Mesodermal cell (in vitro differentiated cells): ENCODE results near the gene XK.

Experiments
- H3K27ac ChIP-seq: 2 replicates; pipeline ENCODE4 v1.7.0; 2013; ENCODE audit warnings: mild to moderate bottlenecking, low read depth, low read length, moderate library complexity; ENCODE audit not compliant: severe bottlenecking
- H3K36me3 ChIP-seq: 2 replicates; pipeline ENCODE4 v1.7.1; 2013; ENCODE audit warnings: mild to moderate bottlenecking, low read length, moderate library complexity; ENCODE audit not compliant: control insufficient read depth, insufficient read depth
- H3K4me1 ChIP-seq: one replicate; pipeline ENCODE4 v1.7.1; 2013; ENCODE audit warnings: mild to moderate bottlenecking, low read length; ENCODE audit not compliant: insufficient read depth, control insufficient read depth, poor library complexity, severe bottlenecking
- H3K4me3 ChIP-seq: 2 replicates; pipeline ENCODE4 v1.7.0; 2013; ENCODE audit warnings: low read length, control low read depth, mild to moderate bottlenecking; ENCODE audit not compliant: insufficient read depth, poor library complexity, severe bottlenecking; ENCODE audit errors: extremely low read depth
- H3K9me3 ChIP-seq: 2 replicates; pipeline ENCODE4 v1.7.1; 2013; ENCODE audit warnings: mild to moderate bottlenecking, low read length, moderate library complexity; ENCODE audit not compliant: control insufficient read depth
- WGBS, 2 experiments: methylation state at CpG; one replicate each; pipeline ENCODE4 v1.1.5; 2013; ENCODE audit warnings: missing lambda C conversion rate in 2 of 2; ENCODE audit not compliant: insufficient coverage in 2 of 2; 5-methylcytosine and 5-hydroxymethylcytosine counted together

XK gene

GRCh38 chrX:37716602-37717001 is 31.0 kb downstream of the XK start:
- no peaks in the 10 kb centered on the region for H3K4me1 ChIP-seq
- no peak overlapping the region for H3K27ac ChIP-seq
- no peaks in the 10 kb centered on the region for H3K9me3 ChIP-seq
- no peak overlapping the region for H3K4me3 ChIP-seq
- no peaks in the 10 kb centered on the region for H3K36me3 ChIP-seq

- no peaks in the 10 kb centered on the region for H3K4me1 ChIP-seq
- H3K9me3 ChIP-seq, result no peaks in the 10 kb centered on the region
- WGBS, 2 experiments, result no CpG with 5 or more reads among the region's 1 CpG
- H3K36me3 ChIP-seq, result no peaks in the 10 kb centered on the region
- no peak overlapping the region for H3K4me3 ChIP-seq
- H3K27ac ChIP-seq, result no peak overlapping the region
Measured at GRCh38 chrX:37717708-37718107, 32.1 kb downstream of the XK start.

DNA sequence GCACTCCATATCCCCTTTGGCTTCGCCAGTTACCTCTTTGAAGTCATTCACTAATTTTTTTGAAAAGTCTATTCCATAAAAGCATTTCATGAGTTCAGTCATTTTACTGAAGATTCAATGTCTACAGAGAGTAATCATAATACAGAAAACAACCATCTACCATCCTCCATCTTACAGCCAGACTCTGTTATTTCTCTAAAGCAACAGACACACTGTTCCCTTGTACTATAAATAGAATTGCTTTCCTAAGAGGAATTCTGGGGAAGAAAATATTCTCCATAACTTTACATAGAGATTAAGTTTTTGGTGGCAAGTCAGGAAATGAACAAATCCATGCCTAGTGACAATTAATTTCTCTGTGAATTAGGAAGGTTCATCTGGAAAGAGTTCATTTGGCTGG is 37.0 kb downstream of the XK start:
- Histone ChIP-seq H3K4me3 (no peak overlapping the region), H3K36me3 (no peaks in the 10 kb centered on the region), H3K9me3 (no peaks in the 10 kb centered on the region), H3K27ac (no peak overlapping the region), H3K4me1 (no peaks in the 10 kb centered on the region)
- no CpG with 5 or more reads among the region's 1 CpG for WGBS, 2 experiments

GRCh38 chrX:37726346-37726745 is 40.8 kb downstream of the XK start:
- Histone ChIP-seq H3K27ac (no peak overlapping the region), H3K36me3 (no peaks in the 10 kb centered on the region), H3K9me3 (no peaks in the 10 kb centered on the region), H3K4me3 (no peak overlapping the region), H3K4me1 (no peaks in the 10 kb centered on the region)
- WGBS, 2 experiments, result 80% methylated on average over 1 of the region's 3 CpGs; no CpG with 5 or more reads in 1 of the 2 experiments

DNA sequence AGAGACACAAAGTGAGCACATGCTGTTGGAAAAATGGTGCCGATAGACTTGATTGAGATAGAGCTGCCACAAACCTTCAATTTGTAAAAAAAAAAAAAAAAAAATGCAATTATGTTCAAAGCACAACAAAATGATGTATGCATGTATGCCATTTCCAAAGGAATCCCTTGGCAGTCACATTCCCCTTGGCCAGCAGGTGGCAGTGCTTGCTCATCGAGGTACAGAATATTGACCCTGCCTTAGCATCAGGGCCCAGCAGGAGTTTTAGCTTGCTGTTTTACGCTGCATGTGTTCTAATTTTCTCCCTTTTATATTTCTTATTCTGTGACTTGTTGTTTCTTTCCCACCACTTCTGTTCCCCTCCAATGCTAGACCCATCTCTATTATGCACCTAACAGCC is 59.8 kb downstream of the XK start:
- Histone ChIP-seq H3K27ac (no peak overlapping the region), H3K36me3 (no peaks in the 10 kb centered on the region), H3K9me3 (no peaks in the 10 kb centered on the region), H3K4me3 (no peak overlapping the region), H3K4me1 (peaks cover 7% of the 10 kb centered on the region)
- WGBS, 2 experiments, result 0 to 80% methylated on average over 1 of the region's 3 CpGs

DNA sequence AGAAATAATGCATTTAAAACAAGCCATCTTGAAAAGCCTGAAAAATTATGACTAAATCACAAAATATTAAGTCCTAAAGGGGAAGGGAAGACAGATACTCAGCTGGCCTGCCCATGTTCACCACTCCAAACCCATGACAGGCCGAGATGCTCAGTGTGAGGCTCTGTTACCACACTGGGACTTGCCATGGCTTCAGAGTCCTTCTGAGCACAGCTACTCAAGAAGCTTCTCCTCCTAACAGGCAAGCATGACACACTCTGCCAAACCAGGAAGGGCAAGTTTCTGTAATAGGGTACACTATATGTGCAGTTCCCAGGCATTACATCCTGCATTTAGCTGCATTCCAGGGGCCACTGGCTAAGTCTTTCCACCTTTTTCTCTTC is 60.2 kb downstream of the XK start:
- Histone ChIP-seq H3K4me1 (peaks cover 7% of the 10 kb centered on the region), H3K9me3 (no peaks in the 10 kb centered on the region), H3K4me3 (no peak overlapping the region), H3K36me3 (no peaks in the 10 kb centered on the region), H3K27ac (no peak overlapping the region)
- WGBS, 2 experiments, result no CpG with 5 or more reads among the region's 1 CpG

DNA sequence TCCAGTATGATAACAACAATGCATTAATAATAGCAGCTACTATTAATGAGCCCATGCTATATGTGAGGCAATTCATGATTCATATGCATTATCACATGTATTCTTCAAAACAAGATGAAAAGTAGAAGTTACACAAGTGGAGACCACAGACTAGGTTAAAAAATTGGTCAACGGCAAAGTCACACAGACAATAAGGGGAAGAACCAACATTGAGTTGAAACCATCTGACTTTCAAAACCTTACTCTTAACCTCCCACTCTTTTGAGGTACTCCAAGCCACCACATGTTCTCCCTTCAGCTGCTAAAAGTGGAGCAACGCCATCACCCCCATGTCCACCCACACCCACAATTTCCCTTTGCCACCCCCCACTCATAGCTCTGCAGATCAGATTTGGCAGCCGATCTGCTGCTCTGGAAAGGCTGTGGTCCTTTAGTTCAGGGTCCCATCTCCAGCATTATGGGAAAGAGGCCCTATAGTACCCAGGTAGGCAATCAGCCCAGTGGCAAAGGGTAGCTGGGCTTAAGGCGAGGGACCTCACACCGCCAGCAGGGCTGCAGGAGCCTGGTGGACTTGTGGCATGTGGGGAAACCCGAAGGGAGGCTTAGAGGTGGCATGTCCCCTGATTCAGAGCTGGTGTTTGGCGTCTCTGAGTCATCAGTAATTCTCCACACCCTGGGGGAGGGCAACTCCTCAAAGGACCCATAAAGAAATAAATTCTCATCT is 60.8 kb downstream of the XK start:
- no peak overlapping the region for H3K27ac ChIP-seq
- peaks cover 7% of the 10 kb centered on the region for H3K4me1 ChIP-seq
- no peaks in the 10 kb centered on the region for H3K9me3 ChIP-seq
- 100% methylated on average over 2 of the region's 7 CpGs; no CpG with 5 or more reads in 1 of the 2 experiments for WGBS, 2 experiments
- H3K36me3 ChIP-seq, result no peaks in the 10 kb centered on the region
- no peak overlapping the region for H3K4me3 ChIP-seq

DNA sequence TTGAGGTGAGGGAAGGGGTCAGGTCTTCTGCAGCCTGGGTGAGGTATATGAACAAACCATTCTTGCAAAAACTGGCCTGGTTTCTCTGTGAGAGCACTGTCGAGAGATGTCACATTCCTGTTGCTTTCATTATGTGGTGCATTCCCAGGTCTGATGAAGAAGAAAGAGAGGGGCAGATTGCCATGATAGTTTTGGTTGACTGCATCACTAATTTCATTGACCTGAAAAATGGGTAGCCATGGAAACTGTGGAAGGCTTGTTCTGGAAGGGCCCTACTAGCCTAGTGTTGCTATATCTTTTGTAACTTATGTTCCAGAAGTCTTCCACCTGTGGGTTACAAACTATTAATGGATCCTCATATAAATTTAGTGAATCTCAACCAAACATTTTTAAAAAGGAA is 61.4 kb downstream of the XK start:
- Histone ChIP-seq H3K4me1 (peaks cover 7% of the 10 kb centered on the region), H3K36me3 (no peaks in the 10 kb centered on the region), H3K9me3 (no peaks in the 10 kb centered on the region), H3K27ac (no peak overlapping the region), H3K4me3 (no peak overlapping the region)
- WGBS, 2 experiments, result 80% methylated on average over 1 of the region's 1 CpG; no CpG with 5 or more reads in 1 of the 2 experiments

DNA sequence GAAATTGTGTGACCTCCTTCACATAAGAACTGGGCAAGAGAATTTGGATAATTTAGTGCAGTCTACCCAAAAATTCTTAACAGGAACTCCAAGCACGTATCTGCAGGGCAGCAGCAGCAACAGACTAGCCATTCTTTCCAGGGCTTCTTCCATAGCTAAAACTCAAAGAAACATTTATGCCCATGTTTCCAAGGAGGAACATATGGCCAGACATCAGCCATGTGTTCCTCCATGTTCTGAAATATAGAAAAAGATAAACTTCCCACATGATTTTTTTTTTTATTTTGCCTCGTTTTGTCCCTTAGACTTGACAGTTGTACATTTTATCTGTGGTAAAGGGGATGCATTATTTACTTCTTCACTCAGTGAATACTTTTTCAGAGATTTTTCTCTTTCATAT is 66.7 kb downstream of the XK start:
- Histone ChIP-seq H3K4me1 (no peaks in the 10 kb centered on the region), H3K27ac (no peak overlapping the region), H3K36me3 (no peaks in the 10 kb centered on the region), H3K4me3 (no peak overlapping the region), H3K9me3 (no peaks in the 10 kb centered on the region)
- 100% methylated on average over 1 of the region's 2 CpGs for WGBS, 2 experiments

GRCh38 chrX:37752936-37753335 is 67.3 kb downstream of the XK start:
- no peaks in the 10 kb centered on the region for H3K4me1 ChIP-seq
- no peaks in the 10 kb centered on the region for H3K9me3 ChIP-seq
- H3K27ac ChIP-seq, result no peak overlapping the region
- no peaks in the 10 kb centered on the region for H3K36me3 ChIP-seq
- H3K4me3 ChIP-seq, result no peak overlapping the region

DNA sequence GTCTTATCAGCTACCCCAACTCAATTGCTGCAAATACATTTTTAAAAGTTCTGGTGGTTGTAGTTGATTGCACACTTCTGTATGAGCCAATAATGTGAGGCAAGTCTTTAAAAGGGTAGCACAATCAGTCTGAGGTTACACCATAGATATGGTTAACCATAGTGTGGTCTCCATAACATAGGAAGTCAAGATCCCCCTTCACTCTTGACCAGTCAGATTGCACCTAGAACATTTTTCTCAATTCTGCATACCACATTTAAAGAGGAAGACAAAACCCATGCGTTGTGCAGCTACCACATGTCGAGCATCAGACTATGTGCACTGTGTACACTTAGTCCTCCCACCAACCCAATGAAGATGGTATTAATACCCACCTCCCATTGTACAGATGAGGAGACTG is 67.8 kb downstream of the XK start:
- no peak overlapping the region for H3K27ac ChIP-seq
- no peak overlapping the region for H3K4me3 ChIP-seq
- no peaks in the 10 kb centered on the region for H3K36me3 ChIP-seq
- no peaks in the 10 kb centered on the region for H3K4me1 ChIP-seq
- WGBS, 2 experiments, result no CpG with 5 or more reads among the region's 2 CpGs
- no peaks in the 10 kb centered on the region for H3K9me3 ChIP-seq
